22Rv1 (cell line): ENCODE data around the gene IQGAP2.

Source experiments
- CTCF ChIP-seq: fragments of 450-650 bp; IDR thresholded peaks from 2 replicates; pipeline ENCODE4 v1.5.1; 2017; ENCODE audit warnings: mild to moderate bottlenecking
- ZFX ChIP-seq: fragments of 450-650 bp; IDR thresholded peaks from 2 replicates; pipeline ENCODE4 v1.6.1; 2017; ENCODE audit warnings: antibody characterized with exemption, borderline replicate concordance

- TF ChIP-seq CTCF = no peak
- TF ChIP-seq ZFX = no peak
Observed at GRCh38 chr5:76617229-76617628, 214.1 kb downstream of the IQGAP2 start.
